Erythroblast (primary cell): Measurements from ENCODE around the gene RUNX3.

ENCODE experiments used
- GATA1 ChIP-seq: IDR thresholded peaks from 2 replicates; pipeline ENCODE4 v1.6.1; 2011; ENCODE audit warnings: low read depth, mild to moderate bottlenecking, control low read depth, low read length, moderate library complexity
- POLR2A ChIP-seq: IDR thresholded peaks from 2 replicates; pipeline ENCODE4 v1.6.1; 2011; ENCODE audit warnings: mild to moderate bottlenecking, low read length

GRCh38 chr1:24967962-24968361, 37.9 kb upstream of the RUNX3 start:
- TF ChIP-seq POLR2A (no peak), GATA1 (no peak)
